Right lobe of liver (tissue), 4 donors: ENCODE data around the gene TMEM179.

ENCODE experiments used
- POLR2A ChIP-seq: fragments of 450-650 bp; IDR thresholded peaks from one replicate; pipeline ENCODE4 v1.6.1; 2017; ENCODE audit warnings: antibody characterized with exemption, mild to moderate bottlenecking
- TF ChIP-seq, protein P1 (sequence below), 4 donors: fragments of 200-600 bp in 3 of 4; fragments of 450-650 bp in 1 of 4; IDR thresholded peaks; one replicate each; pipeline versions ENCODE4 v1.5.1 to v1.8.0; 2016 to 2022; ENCODE audit warnings: antibody characterized with exemption in 4 of 4, mild to moderate bottlenecking in 2 of 4
- donor health status: DM: no; HTN: no; CAD: no.
- donor health status: DM: no; HTN: no; CAD: no.
- donor health status: DM: no; HTN: yes; CAD: no.

DNA sequence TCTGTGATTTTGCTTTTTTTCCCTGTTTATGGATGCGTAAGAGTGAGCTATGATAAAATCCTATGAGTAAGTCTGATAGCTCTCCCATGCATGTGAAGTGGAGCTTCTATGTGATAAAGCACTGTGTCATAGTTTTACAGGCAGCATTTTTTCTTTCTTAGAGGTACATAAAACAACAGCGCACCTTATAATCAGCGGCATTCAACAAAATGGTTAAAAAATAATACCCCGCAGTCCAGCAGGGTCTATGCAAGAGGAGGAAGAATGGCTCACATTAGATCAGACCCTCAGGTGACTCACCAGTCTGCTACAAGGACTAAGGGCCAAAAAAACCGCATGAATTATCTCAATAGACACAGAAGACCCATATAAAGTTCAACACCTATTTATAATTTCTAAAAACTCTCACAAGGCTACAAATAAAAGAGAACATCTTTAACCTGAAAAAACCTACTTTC is 33.0 kb upstream of the TMEM179 start:
- TF ChIP-seq, protein P1, sequence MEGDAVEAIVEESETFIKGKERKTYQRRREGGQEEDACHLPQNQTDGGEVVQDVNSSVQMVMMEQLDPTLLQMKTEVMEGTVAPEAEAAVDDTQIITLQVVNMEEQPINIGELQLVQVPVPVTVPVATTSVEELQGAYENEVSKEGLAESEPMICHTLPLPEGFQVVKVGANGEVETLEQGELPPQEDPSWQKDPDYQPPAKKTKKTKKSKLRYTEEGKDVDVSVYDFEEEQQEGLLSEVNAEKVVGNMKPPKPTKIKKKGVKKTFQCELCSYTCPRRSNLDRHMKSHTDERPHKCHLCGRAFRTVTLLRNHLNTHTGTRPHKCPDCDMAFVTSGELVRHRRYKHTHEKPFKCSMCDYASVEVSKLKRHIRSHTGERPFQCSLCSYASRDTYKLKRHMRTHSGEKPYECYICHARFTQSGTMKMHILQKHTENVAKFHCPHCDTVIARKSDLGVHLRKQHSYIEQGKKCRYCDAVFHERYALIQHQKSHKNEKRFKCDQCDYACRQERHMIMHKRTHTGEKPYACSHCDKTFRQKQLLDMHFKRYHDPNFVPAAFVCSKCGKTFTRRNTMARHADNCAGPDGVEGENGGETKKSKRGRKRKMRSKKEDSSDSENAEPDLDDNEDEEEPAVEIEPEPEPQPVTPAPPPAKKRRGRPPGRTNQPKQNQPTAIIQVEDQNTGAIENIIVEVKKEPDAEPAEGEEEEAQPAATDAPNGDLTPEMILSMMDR (IDR thresholded peaks at IDR 0.05): no peak
- no peak for TF ChIP-seq POLR2A
